ENCODE data around the gene PATJ.
"Not testable (repeated sequence)": the region's sequence is repeated elsewhere in the genome, so short reads cannot be mapped to it uniquely, and the experiment has no call there.

PATJ gene

GRCh38 chr1:61819421-61819820 is 77.1 kb downstream of the PATJ start:
- no peak for DNase-seq

DNA sequence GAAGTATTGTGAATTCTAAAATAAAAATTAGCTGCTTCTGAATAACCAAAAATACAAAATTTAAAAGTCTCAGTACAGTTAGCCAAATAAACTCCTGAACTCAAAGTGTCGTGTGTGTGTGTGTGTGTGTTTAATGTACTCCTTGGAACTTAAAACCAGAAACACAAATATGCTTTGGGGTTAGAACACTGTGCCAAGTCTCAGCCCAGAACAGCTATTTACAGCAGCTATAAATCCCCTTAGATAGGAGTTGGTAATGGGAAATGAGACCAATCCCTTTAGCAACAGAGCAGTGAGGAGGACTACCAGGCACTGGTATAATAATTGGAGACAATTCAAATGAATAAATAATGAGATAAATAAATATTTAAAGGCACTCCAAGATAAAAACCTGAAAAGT is 83.1 kb downstream of the PATJ start:
- no peak for DNase-seq

DNA sequence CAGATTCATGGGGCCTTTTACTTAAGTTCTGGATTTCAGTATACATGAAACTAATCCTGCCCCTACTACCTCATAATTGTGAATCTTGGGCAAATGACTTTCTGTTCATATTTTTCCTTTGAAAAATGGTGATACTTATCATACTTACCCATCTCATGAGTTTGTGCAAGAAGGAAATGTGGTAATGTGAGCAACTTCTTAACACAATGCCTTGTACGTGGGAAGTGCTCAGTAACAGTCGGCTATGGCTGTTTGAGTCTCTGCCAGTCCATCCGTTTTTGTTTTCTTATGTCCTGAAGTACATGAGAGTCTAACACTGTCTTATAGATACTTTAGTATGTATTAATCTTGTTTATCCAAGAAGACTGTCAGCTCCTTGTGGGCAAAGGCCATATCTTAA is 86.5 kb downstream of the PATJ start:
- DNase-seq: no peak

DNA sequence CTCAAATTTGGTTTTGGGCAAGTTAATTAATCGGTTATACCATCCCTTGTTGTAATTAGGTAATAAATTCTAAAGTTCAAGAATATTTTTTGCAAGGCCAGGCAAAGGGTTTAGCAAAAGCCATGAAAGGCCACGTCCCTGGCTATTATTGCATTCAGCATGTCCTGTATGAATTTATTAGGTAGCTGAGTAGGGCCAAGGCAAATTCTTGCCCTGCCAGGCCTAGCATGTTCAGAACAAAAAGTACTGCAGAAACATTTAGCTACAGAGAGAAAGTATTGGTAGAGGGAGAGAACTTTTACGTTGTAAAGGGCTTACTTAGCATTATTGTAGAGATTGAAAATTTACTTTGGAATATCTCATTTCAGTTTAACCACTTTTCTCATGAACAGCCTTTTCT is 94.4 kb downstream of the PATJ start:
- DNase-seq: no peak

DNA sequence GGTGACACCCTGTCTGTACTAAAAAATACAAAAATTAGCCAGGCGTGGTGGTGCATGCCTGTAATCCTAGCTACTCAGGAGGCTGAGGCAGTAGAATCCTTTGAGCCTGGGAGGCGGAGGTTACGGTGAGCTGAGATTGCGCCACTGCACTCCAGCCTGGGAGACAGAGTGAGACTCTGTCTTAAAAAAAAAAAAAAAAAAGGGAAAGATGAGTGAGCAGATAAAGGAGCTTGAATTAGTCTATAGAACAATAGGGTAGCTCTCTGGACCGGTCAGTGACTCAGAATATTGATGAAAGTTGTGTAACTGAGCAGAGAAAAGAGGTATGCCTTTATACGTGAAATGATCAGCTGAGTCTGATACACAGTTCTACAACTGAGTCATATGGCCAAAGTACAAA is 95.3 kb downstream of the PATJ start:
- DNase-seq: not testable (repeated sequence)

DNA sequence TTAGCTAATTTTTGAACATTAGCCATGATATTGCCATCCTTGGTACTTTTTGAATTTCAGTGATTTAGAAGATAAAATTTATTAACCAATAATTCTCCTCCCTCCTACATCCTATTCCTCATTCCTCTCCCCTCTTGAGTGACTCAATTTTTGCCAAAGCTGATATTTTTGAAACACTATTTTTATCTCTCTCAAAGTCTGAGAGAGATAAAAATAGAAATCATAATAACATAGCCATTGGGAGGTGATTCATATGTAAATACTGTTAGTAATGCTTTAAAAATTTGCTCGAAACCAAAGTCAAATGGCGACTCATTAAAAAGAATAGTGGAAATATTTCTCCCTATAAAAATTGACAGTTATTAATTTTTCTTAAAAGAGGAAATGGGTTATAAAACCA is 97.4 kb downstream of the PATJ start:
- no peak for DNase-seq

DNA sequence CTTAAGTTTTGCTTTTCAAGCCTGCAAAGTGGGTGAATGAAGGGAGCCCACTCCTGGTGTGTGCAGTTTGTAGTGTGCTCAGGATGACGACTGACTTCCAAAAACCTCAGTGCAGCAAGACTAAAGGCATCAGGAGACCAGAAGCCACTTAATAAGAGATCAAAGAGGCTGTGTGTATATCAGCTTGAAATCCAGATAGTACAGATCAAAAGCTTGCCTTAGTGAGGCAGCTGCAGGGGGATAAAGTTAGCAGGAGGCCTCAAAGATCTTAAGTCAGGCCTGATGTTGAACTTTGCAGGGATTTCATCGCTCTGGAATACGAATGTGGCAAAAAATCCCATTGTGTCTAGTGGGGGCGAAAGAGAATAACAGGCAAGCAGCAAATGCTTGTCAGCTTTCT is 99.8 kb downstream of the PATJ start:
- DNase-seq: no peak

DNA sequence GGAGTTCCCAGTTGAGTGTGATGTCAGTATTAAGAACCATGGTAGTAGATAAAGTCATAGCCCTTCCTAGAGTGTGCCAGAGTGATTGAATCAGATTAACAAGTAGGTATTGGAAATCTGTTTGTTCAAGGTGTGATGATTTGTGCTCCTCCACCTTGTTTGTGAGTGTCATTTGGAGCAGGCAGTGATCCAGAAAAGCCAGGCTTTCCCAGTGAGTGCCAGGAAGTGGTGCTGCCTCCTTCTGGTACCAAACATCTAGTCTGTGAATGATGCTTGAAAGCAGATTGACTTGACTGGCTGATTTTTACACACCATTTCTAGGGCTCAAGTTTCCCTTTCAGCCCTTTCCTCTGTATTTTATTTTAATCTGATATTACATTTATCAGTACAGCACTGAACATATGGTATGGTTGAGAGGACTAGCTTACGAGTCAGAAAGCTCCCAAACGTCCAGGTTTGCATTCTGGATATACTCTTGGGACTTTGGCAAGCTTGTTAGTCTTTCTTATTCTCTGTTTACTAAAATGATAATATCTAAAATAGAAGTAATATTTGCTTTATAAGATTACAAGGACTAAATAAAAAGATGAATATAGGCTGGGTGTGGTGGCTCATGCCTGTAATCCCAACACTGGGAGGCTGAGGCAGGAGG is 100.7 kb downstream of the PATJ start:
- DNase-seq: no peak

DNA sequence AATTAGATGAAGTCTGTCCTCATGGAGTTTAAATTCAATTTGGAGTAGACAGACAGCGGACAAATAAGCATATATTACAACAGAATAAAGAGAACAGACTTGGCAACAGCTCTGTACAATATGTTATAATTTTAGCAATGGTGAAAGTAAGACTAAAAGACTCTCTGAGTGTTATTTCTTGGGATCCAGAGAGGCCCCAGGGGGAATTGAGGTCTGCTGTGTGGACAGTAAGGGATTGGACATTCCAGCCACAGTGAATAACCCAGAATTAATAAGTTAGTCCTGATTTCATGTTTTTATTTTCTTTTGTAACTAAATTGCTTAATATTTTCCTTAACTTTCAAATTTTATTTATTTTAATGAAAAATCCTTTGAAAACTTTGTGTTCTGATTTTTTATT is 101.7 kb downstream of the PATJ start:
- no peak for DNase-seq

DNA sequence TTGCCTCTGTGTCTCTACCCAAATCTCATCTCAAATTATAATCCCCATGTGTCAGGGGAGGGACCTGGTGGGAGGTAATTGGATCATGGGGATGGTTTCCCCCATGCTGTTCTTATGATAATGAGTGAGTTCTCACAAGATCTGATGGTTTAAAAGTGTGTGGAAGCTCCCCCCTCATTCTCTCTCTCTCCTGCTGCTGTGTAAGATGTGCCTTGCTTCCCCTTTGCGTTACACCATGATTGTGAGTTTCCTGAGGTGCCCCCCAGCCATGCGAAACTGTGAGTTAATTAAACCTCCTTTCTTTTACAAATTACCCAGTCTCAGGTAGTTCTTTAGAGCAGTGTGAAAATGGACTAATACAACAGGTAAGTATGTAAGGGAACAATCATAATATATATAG is 102.4 kb downstream of the PATJ start:
- DNase-seq: not testable (repeated sequence)

- DNase-seq: no peak
Measured at GRCh38 chr1:61851235-61851634, 109.0 kb downstream of the PATJ start.

DNA sequence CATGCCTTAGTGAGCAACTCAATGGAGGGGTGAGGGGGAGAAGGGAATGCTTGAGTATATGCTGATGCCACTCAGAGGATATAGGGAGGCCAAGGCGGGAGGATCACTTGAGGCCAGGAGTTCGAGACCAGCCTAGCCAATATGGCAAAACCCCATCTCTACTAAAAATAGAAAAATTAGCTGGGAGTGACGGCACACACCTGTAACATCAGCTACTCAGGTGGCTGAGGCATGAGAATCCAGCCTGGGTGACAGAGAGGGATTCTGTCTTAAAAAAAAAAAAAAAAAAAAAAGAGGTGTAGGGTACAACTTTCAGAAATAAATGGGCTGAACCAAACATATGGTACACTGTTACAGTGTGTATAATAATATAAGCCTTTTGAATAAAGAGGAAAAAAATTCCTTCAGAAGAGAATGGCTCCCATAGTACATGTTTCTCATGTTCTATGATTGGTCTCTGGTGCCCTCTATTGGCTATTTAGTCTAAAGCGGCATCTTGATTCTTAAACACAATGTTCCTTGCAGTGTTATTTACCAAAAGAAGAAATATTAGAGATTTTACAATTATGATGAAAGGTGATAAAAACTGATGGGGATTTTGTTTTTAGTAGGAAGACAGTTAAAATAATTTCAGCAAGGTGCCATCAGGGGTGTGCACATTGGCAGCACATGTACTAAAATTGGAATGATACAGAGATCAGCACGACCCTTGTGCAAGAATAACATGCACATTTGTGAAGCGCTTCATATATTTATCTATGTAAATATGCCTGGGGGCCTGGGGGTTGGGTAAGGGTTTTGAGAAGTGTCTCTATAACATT is 109.8 kb downstream of the PATJ start:
- DNase-seq: peak; percentile 12

DNA sequence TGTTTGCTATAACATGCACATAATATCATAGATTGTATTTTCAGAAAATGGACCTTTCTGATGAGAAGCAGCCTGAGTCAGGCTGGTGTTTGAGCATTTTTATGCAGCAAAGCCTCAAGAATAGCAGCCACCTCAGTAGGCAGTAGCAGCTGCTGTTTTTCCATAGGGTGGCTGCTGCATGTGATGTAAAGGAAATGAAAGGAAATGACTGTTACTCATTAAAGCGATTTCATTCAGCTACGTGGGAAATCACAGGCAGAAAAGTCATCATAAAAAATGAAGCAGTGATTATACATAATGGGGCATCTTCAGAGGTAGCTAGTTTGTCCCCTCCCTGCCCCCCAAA is 110.4 kb downstream of the PATJ start:
- no peak for DNase-seq

DNA sequence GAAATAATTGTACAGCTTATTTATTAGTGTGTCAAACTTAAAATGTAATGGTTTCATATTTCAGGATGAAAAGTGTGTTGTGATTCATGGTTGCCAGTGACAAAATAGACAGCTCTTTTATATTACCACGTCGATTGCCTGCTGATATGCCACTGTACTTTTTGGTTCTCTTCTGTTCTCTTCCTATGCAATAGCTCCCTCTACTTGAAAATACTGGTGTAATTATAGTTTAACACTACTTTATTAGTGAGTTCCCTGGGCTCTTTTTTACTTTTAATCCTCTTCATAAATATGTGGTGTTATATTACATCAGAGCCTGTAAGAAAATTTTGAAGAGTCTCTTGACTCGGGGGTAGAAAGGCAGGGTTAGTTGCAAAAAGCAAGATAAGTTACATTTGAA is 111.3 kb downstream of the PATJ start:
- no peak for DNase-seq

- DNase-seq: no peak
Measured at GRCh38 chr1:61864489-61864888, 122.2 kb downstream of the PATJ start.

DNA sequence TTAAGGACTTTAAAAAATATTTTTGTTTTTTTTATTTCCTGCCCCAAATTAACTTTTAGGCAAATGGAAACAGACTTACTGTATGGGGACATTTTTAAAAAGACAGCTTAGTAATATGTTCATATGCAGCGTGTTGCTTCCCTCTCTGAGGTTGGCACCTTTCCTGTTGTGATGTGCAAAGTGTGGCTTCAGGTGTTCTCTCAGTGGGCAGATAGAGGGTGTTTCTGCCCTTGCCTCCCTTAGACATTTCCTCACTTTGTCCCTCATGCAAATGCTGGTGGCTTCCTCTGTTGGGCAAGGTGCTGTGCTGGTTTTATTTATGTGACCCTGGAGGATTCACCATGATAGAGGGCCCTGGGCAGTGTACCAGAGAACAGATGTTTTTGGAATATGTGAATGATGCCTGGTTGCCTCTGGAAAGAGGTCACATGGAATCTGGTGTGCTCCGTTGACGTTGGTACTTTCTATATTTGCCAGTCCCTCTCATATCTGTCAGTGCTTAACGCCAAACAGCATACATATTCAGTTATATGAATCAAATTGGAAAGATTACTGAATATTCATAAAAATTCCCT is 123.5 kb downstream of the PATJ start:
- no peak for DNase-seq

GRCh38 chr1:61869691-61870109 is 127.4 kb downstream of the PATJ start:
- DNase-seq: no peak

DNA sequence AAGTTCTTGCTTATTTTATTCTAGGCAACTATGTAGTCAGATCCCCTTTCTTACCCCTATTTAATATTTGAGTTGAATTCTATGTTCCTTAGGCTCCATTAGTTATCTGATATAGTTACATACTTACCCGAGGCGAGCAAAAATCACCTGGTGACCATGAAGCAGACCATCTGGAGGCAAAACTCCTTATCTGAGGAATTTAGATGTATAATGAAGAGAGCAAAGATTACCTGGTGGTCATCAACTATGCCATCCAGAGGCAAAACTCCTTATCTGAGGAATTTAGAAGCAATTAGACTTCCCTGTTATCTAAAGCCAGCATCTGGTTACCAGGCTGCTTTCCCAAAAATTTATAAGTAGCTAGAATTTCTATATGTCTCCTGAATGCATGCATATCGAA is 129.9 kb downstream of the PATJ start:
- DNase-seq: no peak

GRCh38 chr1:61873581-61873980 is 131.3 kb downstream of the PATJ start:
- no peak for DNase-seq

DNA sequence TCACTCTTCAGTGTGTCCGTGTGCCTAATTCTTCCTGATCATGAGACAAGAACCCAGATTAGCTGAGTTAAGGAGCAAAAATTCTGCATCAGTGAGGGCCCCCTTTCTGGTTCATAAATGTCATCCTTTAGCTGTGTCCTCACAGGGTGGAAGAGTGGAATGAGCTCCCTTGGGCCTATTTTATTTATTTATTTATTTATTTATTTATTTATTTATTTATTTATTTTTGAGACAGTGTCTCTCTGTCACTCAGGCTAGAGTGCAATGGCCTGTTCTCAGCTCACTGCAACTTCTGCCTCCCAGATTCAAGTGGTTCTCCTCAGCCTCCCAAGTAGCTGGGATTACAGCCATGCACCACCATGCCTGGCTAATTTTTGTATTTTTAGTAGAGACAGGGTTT is 131.7 kb downstream of the PATJ start:
- DNase-seq: no peak

DNA sequence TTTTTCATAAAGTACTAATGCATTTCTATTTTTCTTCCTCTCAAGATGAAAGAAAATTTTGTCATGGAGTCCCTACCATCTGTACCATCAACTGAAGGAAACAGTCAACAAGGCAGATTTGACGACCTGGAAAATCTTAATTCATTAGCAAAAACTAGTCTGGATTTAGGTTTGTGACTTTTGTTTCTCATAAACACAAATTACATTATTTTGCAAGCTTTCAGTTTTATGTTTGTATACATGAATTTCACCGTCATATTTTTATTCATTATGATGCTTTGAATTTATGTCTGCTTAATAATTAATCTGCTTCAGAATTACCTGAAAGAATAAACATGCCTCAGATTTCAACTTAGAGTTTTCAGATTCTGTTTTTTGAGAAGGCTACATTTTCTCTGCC is 132.9 kb downstream of the PATJ start:
- DNase-seq: no peak

GRCh38 chr1:61879887-61880474 is 137.7 kb downstream of the PATJ start:
- not testable (repeated sequence) for DNase-seq

DNA sequence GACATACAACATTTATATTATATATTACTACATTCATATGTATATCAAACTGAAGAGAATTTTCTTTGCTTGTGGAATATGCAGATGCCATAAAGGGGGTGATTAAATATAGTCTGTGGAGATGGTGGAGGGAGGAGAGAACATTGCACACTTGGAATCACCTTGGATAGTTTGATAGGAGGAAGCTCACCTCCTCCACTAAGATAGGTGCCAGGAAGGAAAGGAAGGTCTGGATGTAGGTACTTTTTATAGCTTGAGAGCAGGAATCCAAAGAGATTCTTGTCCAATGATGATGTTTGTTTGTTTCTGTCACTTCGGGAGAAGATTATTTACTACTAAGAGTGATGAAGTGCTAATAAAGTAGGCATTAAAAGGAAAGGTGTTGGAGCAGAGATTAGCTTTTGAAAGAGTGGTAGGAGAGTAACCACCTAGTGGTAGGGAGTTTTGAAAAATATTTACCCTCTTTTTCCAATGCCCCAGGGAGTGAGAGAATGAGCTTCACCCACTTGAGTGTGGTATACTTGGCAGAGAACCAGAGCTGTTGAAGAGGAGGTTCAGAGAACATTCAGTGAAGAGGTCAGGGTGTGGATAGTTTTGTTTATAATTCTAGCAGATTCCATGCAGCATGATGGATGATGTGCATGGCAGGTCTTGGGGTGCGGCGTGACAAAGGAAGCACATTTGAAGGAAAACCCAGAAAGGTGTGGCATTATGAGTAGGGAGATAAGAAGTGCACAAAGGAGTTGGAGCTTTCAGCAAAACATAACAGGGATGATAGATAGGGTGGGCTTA is 145.0 kb downstream of the PATJ start:
- no peak for DNase-seq
